Erythroblast (primary cell): Measurements from ENCODE around the gene MYZAP.

ENCODE experiments used
- GATA1 ChIP-seq: IDR thresholded peaks from 2 replicates; pipeline ENCODE4 v1.6.1; 2011; ENCODE audit warnings: low read depth, mild to moderate bottlenecking, control low read depth, low read length, moderate library complexity
- POLR2A ChIP-seq: IDR thresholded peaks from 2 replicates; pipeline ENCODE4 v1.6.1; 2011; ENCODE audit warnings: mild to moderate bottlenecking, low read length

DNA sequence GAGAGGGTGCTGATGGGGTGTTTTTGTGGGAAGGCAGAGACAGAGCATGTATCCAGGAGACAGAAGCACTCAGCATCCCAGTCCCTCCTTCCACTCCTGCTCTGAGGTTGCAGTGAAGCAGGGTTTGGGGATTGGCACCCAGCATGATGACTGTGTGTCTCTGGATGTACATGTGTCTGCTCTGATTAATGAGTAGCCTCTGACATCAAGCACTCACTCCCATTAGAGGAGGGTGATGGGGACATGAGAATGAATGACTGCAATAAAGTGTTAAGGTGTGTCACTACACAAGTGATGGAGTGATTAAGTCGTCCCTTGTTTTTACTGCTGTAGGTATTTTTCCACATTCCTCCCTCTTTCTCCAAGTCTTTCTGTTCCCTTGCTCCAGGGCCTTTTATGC lies 9.6 kb upstream of the MYZAP start:
- TF ChIP-seq POLR2A (no peak), GATA1 (no peak)
